Stimulated activated CD4-positive, alpha-beta T cell treated with anti-CD3 and anti-CD28 coated beads, Interleukin-2, amount 100 ng/mL, for 48 hours (primary cell): Measurements from ENCODE around the gene PDS5A.
"Not testable (repeated sequence)": the region's sequence is repeated elsewhere in the genome, so short reads cannot be mapped to it uniquely, and the experiment has no call there.

Experiments used
- DNase-seq, 2 donors: peaks; one replicate each; pipeline ENCODE4 v3.0.0-alpha.2; 2020

Gene PDS5A, protein sequence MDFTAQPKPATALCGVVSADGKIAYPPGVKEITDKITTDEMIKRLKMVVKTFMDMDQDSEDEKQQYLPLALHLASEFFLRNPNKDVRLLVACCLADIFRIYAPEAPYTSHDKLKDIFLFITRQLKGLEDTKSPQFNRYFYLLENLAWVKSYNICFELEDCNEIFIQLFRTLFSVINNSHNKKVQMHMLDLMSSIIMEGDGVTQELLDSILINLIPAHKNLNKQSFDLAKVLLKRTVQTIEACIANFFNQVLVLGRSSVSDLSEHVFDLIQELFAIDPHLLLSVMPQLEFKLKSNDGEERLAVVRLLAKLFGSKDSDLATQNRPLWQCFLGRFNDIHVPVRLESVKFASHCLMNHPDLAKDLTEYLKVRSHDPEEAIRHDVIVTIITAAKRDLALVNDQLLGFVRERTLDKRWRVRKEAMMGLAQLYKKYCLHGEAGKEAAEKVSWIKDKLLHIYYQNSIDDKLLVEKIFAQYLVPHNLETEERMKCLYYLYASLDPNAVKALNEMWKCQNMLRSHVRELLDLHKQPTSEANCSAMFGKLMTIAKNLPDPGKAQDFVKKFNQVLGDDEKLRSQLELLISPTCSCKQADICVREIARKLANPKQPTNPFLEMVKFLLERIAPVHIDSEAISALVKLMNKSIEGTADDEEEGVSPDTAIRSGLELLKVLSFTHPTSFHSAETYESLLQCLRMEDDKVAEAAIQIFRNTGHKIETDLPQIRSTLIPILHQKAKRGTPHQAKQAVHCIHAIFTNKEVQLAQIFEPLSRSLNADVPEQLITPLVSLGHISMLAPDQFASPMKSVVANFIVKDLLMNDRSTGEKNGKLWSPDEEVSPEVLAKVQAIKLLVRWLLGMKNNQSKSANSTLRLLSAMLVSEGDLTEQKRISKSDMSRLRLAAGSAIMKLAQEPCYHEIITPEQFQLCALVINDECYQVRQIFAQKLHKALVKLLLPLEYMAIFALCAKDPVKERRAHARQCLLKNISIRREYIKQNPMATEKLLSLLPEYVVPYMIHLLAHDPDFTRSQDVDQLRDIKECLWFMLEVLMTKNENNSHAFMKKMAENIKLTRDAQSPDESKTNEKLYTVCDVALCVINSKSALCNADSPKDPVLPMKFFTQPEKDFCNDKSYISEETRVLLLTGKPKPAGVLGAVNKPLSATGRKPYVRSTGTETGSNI (N-terminal part only)

DNA sequence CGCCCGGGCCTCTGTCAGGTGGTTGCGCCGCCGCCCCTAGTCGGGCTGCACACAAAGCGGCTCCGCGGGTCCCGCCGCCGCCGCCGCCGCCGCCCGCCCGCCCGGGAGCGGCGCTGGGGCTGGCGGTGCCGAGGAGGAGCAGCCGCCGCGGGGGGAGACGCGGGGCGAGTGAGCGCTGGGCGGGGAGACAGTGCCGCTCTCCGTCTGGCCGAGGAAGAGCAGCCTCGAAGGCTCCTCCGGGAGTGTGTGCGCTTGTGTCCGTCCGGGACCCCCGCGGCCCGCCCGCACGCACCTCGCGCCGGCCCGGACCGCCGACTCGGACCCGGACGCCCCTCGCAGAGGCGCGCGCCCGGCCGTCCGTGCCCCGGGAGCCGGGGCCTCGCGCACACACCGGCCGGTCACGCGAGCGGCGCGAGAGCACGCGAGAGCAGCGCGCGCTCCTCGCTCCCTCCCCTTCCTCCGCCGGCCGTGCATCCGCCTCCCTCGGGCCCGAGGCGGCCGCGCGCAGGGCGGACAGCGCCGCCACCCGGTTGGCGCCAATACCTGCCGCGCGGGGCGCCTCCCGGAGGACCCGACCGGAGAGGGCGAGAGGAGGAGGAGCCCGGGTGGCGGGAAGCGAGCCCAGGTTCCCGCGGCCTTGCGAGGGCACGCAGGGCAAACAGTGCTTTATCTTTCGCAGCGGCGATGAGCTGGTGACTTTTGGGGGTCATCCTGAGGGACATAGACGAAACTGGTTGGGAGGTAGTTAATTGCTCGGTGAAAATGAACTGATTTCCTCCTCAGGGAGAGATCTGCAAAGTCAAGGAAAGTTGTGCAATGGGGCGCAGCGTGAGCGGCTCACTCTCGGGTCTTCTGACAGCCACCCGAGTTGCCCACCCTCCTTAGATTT is at the start of gene PDS5A:
TSS of gene PDS5A (minus strand) at position 423 of the 889 bp plus-strand sequence. CDS start 1,334 bp downstream, outside the sequence.
- peak; percentile 85 to 91 for DNase-seq

GRCh38 chr4:40024049-40024448 is 46.3 kb upstream of the PDS5A start:
- not testable (repeated sequence) for DNase-seq

DNA sequence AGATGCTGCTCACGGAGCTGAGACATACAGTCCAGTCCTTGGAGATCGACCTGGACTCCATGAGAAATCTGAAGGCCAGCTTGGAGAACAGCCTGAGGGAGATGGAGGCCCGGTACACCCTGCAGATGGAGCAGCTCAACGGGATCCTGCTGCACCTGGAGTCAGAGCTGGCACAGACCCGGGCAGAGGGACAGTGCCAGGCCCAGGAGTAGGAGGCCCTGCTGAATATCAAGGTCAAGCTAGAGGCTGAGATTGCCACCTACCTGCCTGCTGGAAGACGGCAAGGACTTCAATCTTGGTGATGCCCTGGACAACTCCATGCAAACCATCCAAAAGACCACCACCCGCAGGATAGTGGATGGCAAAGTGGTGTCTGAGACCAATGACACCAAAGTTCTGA is 43.4 kb upstream of the PDS5A start:
- DNase-seq = not testable (repeated sequence)

GRCh38 chr4:40020221-40020620 is 42.5 kb upstream of the PDS5A start:
- DNase-seq = no peak

DNA sequence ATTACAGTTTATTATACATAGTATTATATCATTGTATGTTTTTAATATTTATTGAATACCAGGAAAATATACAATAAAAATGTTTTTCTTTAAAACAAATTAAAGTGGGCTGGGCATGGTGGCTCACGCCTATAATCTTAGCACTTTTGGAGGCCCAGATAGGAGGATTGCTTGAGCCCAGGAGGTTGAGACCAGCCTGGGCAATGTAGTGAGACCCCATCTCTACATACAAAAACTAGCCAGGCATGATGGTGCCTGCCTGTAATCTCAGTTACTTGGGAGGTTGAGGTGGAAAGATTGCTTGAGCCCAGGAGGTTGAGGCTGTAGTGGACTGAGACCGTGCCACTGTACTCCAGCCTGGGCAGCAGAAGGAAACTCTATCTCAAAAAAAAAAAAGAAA is 38.3 kb upstream of the PDS5A start:
- DNase-seq = no peak

DNA sequence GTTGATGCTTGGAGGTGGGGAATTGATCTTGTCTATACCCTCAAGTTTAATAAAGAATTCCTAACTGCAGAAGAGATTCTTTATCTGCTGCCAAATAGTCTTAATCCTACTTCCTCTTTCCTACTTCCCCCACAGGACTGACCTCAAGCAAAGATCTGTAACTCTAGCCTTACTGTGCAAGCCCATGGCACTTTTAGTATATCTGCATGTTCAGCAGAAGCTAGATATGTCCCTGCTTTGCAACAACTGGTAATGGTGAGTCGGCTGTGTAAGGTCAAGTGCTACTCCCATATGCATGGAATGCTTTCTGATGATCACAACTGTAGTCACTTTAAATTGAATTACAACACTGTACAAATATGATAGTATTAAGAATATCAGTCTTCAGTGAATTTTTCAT is 26.3 kb upstream of the PDS5A start:
- DNase-seq = no peak

- DNase-seq = no peak
These were observed 23.0 kb upstream of the PDS5A start for GRCh38 chr4:40000711-40001110.

GRCh38 chr4:39998659-39999345 is 21.1 kb upstream of the PDS5A start:
- no peak for DNase-seq

DNA sequence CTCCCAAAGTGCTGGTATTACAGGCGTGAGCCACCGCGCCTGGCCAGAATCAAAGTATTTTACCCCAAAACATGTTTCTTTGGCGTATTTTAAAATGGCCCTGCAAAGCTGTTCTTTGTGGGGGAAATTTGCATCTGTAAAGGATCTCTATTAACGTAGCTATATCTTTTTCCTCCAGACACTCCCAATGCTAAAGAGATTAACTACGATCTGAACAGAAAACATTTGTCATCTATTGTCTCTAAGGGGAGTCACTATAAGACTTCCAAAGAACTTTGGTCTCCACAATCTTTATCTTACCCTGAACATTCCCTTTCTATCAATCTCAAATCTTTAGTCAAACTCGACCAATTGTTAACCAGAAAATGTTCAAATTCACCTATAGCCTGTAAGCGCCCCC is 19.1 kb upstream of the PDS5A start:
- no peak for DNase-seq

- DNase-seq = no peak
These were observed 16.7 kb upstream of the PDS5A start for GRCh38 chr4:39994406-39994805.

DNA sequence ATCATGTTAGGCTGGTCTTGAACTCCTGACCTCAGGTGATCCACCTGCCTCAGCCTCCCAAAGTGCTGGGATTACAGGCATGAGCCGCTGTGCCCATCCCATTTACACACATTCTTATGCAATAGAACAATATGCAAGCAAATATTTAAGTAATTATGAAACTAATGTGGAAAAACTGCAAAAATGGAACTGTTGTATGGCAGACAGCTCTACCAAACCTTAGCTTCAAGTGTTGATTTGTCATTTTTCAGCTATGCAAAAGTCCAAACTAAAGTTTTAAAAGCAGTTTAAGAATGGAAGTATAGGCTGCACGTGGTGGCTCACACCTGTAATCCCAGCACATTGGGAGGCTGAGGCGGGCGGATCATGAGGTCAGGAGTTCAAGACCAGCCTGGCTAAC is 11.7 kb upstream of the PDS5A start:
- not testable (repeated sequence) for DNase-seq

DNA sequence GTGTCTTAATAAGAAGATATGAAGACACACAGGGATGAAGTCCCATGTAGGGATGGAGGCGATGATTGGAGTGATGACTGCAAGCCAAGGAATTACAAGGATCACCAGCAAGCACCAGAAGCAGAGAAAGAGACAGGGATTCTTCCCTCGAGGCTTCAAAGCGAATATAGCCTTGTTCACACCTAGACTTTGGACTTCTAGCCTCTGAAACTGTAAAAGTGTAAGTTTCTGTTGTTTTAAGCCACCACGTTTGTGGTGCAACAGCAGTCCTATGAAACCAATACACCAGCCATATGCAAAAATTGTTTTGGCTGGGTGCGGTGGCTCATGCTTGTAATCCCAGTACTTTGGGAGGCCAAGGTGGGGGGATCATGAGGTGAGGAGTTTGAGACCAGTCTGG is 9.8 kb upstream of the PDS5A start:
- no peak for DNase-seq

GRCh38 chr4:39978904-39979303 is 1.2 kb upstream of the PDS5A start:
- DNase-seq = no peak

- no peak for DNase-seq
These were observed 666 bp upstream of the PDS5A start for GRCh38 chr4:39978378-39978775.

GRCh38 chr4:39976945-39977488 is 694 bp downstream of the PDS5A start:
- DNase-seq = peak in 1 of 2 donors; percentile 32

- DNase-seq = peak; percentile 60 to 62
These were observed 1.4 kb downstream of the PDS5A start for GRCh38 chr4:39976141-39976944.

- no peak for DNase-seq
These were observed 2.1 kb downstream of the PDS5A start for GRCh38 chr4:39975488-39976089.

DNA sequence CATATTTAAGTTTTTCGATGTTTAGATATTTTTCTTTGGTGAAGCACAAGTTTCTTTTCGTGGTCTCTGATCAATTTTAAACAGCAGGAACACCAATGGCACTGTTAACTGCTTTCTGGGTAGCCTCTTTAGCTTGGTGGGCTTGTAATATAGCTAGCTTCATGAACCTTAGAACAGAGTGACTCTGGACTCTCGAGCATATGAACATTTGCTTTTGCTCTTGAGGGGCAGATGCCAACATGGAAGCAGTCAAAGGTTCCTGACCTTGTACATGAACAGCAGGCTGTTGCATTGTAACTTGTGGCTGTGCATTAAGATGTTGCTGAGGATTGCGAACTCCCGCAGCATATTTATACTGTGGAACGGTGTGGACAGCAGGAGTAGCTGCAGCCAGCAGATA is 4.7 kb downstream of the PDS5A start:
- DNase-seq = not testable (repeated sequence)

GRCh38 chr4:39970671-39971640 is 6.8 kb downstream of the PDS5A start:
- DNase-seq = no peak
